DMS53 treated with DMSO at 0.1 percent for 48 hours (cell line): ENCODE data around the gene TMEM198.
A peak's percentile ranks its signal among the peaks of the same experiment; 100 is the strongest.

Experiments used
- DNase-seq: peaks from one replicate; lab custom pipeline; 2025; ENCODE audit not compliant: unreplicated experiment; lab: John Stamatoyannopoulos, UW

The TMEM198 gene

DNA sequence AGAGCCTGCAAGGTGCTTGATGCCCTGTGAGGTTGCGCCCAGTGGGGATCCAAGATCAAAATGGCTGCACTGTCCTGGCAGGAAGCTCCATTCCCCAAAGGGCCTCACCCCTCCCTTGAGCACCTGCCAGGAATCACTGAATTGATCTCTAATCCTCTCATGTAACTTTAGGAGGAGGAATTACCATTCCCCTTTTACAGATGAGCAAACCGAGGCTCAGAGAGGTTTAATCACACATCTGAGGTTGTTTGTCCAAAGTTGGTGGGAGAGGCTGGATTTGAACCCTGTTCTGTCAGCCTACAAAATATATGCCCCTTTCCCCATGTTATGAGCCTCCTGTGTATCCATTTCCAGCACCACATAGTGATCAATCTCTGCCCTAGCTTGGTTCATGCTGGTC lies 19.0 kb upstream of the TMEM198 start:
- DNase-seq = no peak

DNA sequence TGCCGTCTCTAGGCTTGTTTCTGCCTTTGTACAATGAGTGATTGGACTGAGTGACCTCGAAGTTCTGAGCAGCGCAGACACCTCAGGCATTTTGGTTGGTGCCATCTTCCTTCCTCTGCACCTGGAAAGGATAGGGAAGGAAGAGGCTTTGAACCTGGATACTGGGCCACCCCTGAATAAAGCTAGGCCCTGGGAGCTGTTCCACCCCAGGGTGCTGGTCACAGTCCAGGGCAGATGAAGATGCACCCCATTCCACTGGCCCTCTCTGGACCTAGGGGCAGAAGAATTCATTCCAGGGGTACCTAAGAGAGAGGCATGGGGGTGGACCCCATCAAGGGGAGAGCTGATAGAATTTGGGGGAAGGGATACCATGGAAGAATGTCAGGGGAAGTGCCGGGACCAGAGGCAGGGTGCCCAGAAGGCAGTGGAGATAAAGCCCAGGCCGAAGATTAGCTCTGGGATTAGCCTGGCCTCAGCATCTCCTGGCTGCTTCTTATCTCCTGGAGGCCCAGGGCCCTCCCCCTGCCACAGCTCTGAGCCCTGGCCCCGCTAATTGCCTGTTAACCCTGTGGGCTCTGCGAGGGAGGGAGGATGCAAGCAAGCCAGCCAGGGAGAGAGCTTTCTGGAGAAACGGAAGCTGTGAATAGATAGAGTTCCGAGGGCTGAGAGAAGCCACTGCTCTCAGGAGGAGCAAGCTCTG lies 18.1 kb upstream of the TMEM198 start:
- DNase-seq = no peak

DNA sequence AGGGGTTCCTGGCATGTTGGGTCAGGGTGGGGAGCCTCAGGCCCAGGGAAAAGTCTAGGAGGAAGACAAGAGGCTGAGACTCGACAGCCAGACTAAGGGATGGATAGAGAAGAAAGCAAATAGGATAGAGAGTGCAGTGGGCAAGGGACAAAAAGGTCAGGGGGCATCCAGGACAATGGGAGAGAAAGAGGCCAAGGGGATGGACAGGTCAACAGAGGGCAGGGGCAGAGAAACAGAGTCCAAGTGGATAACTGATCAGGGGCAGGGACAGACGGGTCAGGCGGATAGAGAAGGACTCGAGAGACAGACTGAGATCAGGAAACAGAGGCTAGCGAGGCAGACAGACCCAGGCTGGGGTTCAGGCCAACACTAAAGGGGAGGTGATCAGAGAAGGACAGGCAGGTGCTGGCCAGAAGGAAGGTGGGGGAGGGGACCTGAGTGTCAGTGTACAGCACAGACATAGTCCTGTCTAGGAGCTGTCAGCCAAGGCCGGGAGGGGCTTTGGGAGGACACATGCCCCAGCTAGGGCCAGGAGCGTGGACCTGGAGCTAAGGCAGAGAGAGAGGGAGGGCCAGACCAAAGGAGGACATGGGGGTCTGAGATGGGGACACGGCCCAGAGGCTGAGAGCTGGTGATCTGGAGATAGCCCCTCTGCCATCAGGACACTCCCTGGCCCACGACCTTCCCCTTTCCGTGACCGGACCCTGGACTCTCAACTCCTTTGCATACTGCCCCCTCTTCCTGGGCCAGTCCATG lies 17.3 kb upstream of the TMEM198 start:
- DNase-seq = peak; percentile 12

DNA sequence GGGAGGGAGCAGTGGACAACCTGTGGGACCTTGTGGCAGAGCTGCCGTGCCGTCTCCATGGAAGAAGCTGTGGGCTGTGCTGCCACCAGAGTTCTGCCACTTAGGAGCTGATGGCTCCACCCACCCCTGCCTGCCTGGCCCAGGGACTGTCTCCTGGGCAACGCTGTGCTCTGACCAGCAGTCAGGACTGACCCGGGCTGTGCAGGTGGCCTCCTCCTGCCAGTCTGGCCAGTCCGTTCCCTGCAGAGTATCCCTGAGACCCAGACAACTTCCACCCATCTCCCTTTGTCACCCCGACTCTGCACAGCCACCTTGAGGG lies 16.8 kb upstream of the TMEM198 start:
- peak; percentile 38 for DNase-seq

DNA sequence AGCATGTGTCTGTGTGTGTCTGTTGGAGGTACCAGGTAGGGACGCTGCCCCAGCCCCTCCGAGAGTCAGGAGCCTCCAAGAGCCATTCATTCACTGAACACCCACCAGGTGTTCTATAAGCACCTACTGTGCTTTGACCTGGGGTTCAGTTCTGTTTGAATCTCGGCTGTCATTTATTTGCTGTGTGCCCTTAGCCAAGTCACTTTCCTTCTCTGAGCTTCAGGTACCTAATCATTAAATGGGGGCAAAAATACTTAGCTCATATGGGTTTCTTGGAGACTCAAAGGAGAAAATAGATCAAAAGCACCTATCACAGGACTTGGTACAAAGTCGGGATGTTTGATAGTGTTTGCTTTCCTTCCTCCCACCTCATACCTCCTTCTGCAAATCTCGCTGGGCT lies 16.4 kb upstream of the TMEM198 start:
- no peak for DNase-seq

DNA sequence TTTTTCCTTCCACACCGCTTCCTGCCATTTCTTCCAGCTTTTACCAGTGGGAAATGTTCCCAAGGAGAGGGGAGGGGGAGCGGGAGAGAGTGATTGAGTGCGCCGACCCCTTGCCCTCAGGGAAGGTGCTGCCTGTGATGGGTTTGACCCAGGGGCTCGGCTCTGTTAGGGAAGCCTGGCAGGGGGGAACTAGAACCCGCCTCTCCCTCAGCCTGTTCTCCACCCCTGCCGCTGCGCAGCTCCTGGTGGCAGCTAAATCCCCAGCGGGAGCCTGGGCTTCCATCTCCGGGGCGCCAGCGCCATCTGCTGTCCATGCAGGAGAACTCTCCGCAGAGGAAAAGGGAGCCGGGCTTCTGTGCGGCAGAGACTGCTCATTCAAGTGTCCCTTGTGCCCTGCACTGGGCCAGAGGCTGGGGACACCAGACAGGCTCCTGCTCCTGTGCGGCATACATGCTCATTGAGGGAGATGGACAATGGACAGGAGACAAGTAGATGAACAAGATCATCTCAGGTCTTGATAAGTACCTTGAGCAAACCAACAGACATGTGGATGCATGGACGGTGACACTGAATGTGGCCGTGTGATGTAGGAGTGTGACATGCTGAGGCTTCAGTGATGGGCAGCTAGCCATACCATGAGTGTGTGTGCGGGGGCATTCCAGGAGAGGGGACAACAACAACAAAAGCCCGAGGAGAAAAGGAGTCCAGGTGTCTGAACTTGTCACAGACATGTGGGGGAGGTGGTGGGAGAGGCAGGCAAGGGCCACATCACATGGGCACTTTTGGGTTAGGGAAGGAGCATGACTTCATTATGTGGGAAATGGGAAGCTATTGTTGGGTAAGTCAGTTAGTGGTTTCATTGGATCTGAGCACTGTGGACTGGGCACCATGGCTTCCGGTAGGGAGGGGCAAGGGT lies 13.5 kb upstream of the TMEM198 start:
- DNase-seq = peak; percentile 70

DNA sequence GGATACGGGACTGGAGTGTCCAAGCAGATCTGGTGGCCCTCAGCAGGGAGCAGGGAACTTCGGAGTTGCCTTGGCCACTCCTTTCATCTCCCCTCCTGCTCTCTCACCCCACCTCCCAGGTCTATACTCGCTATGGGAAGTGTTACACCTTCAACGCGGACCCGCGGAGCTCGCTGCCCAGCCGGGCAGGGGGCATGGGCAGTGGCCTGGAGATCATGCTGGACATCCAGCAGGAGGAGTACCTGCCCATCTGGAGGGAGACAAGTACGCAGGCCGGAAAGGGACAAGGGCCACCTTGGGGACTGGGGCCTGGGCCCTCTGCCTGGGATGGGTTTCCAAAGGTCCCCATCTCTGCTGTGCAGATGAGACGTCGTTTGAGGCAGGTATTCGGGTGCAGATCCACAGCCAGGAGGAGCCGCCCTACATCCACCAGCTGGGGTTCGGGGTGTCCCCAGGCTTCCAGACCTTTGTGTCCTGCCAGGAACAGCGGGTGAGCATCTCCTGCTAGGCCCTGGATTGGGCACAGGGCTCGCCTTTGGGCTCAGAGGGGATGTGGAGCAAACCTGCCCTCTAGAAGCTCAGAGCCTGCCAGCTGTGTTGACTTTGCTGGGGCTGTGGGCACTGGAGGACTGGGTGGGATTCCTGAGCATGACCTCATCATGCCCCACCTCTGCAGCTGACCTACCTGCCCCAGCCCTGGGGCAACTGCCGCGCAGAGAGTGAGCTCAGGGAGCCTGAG lies 12.0 kb upstream of the TMEM198 start:
- no peak for DNase-seq

DNA sequence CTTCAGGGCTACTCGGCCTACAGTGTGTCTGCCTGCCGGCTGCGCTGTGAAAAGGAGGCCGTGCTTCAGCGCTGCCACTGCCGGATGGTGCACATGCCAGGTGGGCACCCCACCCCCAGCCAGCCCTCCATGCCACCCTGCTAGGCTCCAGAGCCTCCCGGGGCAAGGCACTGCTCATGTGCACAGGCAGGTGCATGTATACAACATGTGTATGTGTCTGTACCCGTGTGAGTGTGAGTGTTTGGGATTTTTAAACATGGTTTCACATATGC lies 11.5 kb upstream of the TMEM198 start:
- no peak for DNase-seq

DNA sequence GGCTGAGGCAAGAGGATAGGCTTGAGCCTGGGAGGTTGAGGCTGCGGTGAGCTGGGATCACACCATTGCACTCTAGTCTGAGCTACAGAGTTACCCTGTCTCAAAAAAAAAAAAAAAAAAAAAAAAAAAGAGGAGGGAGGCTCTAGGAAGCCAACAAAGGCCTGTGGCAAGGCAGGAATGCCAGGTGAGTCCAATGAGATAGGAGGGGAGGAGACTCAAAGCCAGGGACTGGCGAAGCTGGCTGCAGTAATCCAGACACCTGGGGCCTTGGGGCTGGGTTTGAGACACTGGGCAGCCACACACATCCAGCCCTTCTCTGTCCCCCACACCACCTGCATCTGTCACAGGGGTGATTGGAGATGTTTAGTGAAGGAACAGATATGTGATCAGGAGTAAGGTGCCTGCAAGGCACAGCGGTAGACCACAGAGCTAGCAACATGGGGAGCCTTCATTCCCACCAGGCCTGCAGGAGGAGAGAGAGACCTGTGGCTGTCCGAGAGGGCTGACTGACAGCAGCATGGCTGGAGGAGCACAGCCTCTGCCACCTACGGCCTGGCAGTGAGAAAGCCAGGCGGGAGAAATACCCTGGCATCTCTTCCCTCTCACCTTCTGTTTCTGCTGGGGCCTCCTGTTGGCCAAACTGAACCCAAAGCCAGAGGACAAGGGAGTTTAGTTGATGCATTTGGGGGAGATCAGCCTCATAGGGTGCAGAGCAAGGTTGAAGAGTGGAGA lies 9.7 kb upstream of the TMEM198 start:
- DNase-seq = peak; percentile 5

DNA sequence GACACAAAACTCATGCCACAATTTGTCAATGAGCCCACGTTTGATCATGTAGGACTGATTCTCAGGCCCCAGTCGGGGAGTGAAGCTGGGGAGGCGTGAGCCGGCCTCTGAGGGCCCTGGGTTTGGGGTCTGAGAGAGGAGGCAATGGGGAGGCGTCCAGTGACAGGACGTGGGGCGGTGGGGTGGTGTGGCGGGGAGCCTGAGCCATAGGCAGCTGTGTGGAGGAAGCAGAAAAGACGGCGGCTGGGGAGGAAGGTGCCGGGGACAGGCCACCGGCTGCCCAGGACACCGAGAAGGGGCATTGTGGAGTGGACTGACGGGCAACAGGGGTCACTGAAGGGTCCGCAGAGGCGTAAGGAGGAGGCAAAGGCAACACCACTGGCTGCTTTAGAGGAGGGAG lies 7.4 kb upstream of the TMEM198 start:
- no peak for DNase-seq

DNA sequence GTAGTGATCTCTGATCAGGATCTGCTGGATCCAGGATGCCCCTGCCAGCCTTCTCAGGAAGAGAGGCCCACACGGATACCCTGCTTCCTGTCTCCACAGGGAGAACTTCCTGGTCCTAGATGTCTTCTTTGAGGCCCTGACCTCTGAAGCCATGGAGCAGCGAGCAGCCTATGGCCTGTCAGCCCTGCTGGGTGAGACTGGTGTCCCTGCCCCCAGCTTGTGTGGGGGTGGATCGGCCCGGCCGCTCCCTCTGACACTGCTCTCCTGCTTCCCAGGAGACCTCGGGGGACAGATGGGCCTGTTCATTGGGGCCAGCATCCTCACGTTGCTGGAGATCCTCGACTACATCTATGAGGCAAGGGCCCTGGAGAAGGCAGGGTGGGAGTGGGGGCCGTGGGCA lies 6.9 kb upstream of the TMEM198 start:
- no peak for DNase-seq

DNA sequence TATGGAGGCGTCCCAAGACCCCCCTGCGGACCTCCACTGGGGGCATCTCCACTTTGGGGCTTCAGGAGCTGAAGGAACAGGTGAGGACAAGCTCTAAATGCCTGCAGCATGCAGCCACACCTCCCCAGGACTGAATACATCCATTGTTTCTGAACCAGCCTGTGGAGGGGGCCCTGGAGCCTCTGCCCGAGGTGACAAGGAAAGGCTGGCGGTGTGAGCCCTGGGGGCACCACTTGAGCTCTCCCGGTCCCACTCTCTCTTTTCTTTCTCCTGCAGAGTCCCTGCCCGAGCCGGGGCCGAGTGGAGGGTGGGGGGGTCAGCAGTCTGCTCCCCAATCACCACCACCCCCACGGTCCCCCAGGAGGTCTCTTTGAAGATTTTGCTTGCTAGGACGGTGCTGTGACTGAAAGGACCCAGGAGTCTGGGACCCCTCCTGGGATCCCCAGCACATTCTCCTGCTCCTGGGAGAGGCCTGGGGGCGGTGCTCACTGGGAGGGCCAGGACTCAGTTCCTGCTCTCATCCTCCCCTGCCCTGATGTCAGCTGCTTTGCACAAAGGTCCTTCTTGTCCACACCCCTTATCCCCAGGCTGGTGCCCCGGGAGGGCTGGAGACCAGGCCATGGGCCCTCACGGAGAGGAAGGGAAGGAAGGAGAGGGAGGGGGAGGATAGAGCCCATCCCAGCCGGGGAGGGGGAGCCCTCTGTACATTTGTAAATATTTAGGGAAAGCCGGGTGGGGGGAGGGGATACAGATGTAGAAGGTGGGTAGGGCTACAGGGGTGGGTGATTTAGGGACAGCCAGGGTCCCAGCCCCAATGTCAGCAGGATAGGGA lies 6.0 kb upstream of the TMEM198 start:
- DNase-seq = no peak

DNA sequence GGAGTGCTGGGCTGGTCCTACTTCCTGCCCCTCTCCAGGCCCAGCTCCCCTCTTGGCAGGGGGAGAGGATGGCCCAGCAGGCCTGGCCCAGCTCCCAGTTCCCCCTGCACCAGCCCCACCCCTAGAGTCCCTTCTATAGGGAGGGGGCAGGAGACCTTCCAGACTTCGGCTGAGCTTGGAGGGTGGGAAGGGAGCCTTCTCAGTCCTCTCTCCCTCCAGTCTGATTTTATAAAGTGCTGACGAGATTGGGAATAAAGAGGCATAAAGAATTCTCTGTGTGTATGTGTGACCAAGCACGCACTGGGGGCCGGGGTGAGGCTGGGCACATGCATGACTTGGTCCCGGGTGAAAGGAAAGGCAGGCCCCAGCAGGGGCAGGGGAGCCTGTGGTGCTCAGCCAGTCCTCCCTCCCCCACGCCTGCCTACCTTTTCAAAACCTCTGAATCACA lies 5.3 kb upstream of the TMEM198 start:
- no peak for DNase-seq

DNA sequence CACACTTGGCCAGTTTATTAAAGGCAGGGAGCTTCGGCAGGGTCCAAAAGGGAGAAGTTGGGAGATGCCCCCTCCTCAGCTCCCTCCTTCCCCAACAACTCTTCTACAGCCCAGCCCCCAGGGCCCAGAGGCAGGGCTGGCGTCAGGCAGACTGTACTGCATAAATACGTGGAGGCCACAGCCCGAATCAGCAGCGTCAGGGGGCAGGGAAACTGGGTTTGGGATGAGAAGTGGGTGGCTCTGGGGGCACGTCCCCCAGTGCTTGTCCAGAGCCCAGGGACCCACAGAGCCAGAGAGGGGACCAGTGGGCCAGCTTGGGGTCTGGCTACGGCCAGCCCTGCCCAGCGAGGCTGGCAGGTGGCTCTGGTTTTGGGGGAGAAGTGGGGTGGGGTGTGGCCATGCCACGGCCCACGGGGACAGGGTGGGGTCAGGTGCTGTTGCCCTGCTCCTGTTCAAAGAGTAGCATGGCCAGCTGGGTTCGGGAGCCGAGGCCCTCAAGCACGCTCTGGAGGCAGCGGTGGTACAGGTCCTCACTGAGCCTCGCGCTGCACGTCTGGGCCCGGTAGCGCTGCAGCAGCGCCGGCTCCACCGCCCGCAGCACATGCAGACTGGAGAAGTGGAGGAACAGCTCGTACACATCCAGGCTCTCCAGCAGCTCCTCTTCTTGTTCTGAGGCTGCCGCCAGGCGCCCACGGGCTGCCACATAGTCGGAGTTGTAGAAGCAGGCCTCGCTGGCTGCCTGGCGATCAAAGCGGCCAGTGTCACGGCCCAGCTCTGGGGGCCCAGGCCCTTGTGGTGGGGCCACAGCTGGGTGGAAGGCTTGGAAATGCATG lies 4.7 kb upstream of the TMEM198 start:
- DNase-seq = no peak

DNA sequence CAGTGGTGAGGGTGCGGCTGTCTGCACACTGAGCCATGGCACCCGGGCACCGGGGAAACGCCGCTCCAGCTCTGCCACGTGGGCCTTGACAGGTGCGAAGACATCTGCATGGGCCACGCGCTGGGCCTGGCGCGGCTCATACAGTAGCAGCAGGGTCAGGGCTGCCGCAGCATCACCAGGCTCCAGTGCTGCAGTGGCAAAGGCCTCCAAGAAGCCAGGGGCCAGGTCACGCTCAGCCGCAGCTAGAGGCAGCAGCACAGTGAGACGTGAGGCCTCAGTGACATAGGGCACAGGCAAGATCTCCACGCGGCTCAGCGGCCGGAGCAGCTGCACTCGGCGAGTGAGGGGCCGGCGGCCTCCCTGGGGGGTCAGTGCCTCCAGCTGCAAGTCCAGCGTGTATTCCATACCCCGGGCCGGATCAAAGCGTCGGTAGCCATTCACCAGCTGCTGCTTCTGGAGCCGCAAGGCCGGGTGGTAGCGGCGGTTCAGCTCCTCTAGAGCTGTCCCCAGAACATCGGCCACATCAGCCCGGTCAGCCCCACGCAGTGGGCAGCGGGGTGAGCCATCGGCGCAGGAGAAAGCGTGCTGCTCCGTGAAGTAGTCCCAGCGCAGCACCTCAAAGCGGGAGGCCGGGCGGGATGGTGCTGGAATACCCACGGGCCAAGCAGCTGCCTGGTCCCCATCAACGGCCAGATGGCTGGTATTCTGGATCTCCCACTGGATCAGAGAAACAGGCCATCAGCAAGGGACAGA lies 3.7 kb upstream of the TMEM198 start:
- no peak for DNase-seq

DNA sequence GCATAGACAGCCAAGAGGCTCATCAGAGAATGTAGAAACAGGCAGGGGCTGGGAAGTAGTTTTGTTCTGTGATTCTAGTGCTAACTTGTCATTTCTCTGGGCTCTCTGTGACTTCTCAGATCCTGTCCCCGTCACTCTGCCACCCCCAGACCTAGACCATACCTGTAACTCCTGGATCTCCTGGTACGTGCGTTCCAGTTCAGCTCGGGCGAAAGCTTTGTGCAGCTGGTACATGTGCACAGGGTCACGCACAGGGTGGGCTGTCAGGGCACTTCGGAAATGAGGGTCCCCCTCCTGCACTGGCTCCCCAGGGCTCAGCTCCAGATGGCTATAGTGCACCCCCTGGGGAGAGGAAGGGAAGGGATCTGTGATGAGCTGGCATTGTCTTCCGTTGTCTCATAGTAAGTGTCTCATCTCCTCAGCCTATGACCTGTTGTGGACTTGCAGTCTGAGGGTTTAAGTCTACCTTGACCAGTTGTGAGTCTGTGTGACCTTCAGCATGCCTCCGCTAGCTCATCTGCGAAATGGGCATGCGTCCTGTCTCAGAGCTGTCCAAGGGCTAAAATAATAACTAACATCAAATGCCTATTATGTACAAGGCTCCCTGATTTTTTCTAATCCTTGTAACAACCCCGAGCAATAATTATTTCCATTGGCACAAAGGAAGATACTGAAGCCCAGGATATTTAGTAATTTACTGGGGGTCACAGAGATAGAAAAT lies 2.9 kb upstream of the TMEM198 start:
- DNase-seq = no peak

DNA sequence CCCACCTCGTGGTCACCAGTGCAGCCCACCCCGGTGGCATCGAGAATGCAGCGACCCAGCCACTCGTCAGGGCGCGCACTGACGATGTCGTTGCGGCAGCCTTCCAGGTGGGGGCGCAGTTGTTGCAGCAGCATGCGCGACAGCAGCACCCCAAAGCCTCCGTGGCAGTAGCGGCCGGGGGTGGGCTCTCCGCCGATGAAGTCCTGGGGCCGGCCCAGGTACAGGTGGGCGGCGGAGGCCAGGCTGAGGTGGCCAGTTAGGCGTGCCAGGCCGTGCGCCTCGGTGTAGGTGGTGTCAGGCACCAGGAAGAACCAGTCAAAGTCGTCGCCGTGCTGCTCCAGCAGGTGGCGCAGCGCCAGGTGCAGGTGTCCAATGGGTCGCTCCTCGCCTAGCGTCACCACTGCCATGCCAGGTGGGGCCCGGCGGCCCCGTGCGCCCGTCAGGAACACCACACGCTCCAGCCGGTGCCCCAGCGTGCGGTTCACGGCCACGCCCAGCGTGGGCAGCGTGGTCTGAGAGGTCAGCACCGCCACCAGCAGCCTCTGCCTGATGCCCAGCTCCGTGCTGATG lies 2.1 kb upstream of the TMEM198 start:
- peak; percentile 79 for DNase-seq
